Erythroblast (primary cell): ENCODE measurements around the gene LMLN.

Source experiments
- DNase-seq, 2 experiments: peaks; one replicate each; lab custom pipeline; 2025; lab: John Stamatoyannopoulos, UW
- GATA1 ChIP-seq: IDR thresholded peaks from 2 replicates; pipeline ENCODE4 v1.6.1; 2011; ENCODE audit warnings: low read depth, mild to moderate bottlenecking, control low read depth, low read length, moderate library complexity
- POLR2A ChIP-seq: IDR thresholded peaks from 2 replicates; pipeline ENCODE4 v1.6.1; 2011; ENCODE audit warnings: mild to moderate bottlenecking, low read length

The LMLN gene

GRCh38 chr3:197961582-197961945 lies 1.5 kb downstream of the LMLN start:
- no peak for DNase-seq
- TF ChIP-seq GATA1 (no peak), POLR2A (no peak)

DNA sequence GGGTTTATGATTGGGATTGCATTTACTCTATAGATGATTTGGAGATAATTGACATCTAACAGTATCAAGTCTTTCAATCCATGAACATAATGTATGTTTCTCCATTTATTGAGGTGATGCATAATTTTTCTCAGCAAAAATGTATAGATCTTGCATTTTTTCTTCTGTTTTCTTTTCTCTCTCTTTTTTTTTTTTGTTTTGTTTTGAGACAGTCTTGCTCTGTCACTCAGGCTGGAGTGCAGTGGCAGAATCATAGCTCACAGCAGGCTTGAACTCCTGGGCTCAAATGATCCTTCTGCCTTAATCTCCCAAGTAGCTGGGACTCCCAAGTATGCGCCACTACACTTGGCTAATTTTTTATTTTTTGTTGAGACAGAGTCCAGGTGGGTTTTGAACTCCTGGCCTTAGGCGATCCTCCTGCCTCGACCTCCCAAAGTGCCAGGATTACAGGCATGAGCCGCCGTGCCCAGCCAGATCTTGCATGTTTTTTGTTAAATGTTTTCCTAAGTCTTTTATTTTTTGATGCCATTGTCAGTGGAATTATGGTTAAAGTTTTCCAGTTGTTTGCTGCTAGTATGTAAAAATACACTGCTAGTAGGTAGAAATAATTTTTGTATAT lies 3.1 kb downstream of the LMLN start:
- TF ChIP-seq GATA1, result no peak
- no peak for TF ChIP-seq POLR2A
- no peak for DNase-seq

DNA sequence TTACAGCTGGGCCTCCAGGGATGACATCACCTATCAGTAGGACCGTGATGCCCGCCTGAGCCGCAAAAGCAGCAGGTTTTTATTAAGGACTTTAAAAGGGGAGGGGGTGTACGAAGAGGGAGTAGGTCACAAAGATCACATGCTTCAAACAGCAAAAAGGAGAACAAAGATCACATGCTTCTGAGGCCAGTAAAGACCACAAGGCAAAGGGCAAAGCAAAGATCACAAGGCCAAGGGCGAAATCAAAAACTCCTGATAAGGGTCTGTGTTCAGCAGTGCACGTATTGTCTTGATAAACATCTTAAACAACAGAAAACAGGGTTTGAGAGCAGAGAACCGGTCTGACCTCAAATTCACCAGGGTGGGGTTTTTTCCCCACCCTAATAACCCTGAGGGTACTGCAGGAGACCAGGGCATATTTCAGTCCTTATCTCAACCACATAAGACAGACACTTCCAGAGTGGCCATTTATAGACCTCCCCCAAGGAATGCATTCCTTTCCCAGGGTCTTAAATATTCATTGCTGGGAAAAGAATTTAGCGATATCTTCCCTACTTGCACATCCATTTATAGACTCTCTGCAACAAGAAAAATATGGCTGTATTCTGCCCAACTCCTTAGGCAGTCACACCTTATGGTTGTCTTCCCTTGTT lies 7.4 kb downstream of the LMLN start:
- DNase-seq, result peak; percentile 21 to 41

DNA sequence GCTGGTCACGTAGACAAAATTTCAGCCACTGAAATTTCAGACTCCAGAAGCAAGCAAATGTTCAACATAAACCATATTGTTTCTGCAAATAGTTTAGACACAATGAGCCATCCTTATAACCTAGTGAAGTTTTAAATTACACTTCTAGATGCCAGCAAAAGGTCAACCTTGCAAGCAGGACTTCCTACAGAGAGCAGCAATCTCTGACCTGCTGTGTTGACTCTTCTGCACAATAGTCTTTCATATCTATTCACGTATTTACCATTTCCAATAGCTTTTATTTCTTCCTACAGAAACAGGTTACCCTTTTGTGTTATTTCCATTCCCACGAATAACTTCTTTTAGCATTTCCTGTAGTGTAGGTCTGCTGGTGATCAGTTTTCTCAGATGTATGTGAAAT lies 10.6 kb downstream of the LMLN start:
- TF ChIP-seq GATA1, result no peak
- no peak for TF ChIP-seq POLR2A
- no peak for DNase-seq

GRCh38 chr3:197974016-197974415 lies 14.0 kb downstream of the LMLN start:
- DNase-seq, result no peak
- no peak for TF ChIP-seq GATA1
- TF ChIP-seq POLR2A, result no peak

- no peak for DNase-seq
- TF ChIP-seq GATA1, result no peak
- no peak for TF ChIP-seq POLR2A
These were observed 15.3 kb downstream of the LMLN start for GRCh38 chr3:197975311-197975710.

DNA sequence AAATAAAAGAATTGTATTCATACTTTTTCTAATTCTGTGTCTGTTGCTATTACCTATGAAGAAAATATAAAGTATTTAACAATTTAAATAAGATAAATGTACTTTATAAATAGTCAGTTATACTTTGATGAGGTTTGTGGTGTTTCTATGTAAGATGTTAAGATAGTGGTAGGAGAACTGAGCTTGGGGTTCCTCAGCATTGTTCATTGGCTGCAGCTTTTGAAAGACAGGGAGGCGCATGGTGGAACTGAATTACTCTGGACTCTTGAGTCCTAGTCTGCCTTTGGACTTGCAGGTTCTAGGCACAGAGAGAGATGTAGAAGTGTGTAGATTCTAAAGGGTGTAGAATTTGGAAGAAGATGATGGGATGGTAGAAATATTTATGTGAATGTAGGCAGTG lies 23.1 kb downstream of the LMLN start:
- DNase-seq, result no peak
- TF ChIP-seq POLR2A, result no peak
- no peak for TF ChIP-seq GATA1

- TF ChIP-seq GATA1 (no peak), POLR2A (no peak)
- DNase-seq, result no peak
These were observed 29.6 kb downstream of the LMLN start for GRCh38 chr3:197989651-197990050.

DNA sequence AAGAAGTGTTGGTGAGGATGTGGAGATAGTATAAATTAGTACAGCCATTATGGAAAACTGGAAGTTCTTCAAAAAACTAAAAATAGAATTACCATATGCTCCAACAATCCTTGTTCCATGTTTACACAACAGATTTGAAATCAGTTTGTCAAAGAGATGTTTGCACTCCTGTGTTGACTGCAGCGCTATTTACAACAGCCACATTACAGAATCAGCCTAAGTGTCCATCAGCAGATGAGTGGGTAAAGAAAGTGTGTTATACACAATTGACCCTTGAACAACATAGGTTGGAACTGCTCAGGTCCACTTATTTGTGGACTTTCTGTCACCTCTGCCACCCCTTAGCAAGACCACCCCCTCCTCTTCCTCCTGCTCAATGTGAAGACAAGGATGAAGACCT lies 34.7 kb downstream of the LMLN start:
- DNase-seq, result no peak
- TF ChIP-seq GATA1 (no peak), POLR2A (no peak)

- TF ChIP-seq GATA1, result no peak
- TF ChIP-seq POLR2A, result no peak
- no peak for DNase-seq
These were observed 36.8 kb downstream of the LMLN start for GRCh38 chr3:197996855-197997254.

- TF ChIP-seq POLR2A (no peak), GATA1 (no peak)
- DNase-seq, result no peak
These were observed 37.9 kb downstream of the LMLN start for GRCh38 chr3:197997936-197998335.

DNA sequence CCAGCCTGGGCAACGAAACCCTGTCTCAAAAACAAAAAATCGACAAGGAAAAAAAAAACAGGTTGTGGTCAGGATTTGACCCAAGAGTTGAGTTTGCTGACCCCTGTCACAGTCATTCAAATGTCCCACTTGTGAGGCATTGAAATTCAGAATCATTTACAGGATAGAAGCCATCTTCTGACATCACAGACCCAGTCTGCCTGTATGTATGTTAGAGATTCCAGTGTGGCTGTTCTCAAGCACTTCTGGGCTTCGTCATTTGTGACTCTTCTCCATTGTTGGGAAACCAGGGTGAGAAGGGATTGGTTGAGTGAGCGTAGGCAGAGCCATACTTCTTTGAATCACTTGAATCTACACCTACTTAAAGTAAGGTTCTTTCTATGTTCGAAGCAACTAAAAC lies 57.1 kb downstream of the LMLN start:
- no peak for DNase-seq
- no peak for TF ChIP-seq GATA1

GRCh38 chr3:198018416-198018815 lies 58.4 kb downstream of the LMLN start:
- no peak for DNase-seq
- TF ChIP-seq GATA1 (no peak), POLR2A (no peak)

DNA sequence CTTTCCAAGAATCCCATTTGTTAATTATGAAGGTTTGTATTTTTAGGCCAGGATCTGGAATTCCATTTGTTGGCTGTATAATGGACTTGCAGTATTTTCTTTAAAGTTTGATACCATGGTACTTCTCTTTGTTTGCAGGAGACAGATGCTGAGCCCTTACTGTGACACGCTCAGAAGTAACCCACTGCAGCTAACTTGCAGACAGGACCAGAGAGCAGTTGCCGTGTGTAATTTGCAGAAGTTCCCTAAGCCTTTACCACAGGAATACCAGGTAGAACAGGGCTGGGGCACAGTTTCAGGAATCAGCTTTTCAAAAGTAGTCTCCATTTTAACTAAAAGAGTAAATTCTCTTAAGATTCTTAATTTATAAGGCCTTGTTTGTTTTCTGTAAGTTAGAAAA lies 59.1 kb downstream of the LMLN start:
- DNase-seq, result no peak
- no peak for TF ChIP-seq GATA1
- TF ChIP-seq POLR2A, result no peak

DNA sequence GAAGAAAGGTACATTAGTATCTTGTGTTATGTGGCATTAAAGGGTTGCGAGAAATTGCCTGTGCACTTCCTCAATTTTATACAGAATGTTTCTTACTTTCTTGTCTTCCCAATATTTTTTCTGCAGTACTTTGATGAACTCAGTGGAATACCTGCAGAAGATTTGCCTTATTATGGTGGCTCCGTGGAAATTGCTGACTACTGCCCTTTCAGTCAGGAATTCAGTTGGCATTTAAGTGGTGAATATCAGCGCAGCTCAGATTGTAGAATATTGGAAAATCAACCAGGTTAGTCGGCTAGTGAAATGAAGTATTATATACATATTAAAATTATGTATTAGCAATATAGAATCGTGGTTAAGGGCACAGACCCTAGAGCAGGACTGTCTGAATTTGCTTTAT lies 61.3 kb downstream of the LMLN start:
- TF ChIP-seq GATA1 (no peak), POLR2A (no peak)
- DNase-seq, result no peak

DNA sequence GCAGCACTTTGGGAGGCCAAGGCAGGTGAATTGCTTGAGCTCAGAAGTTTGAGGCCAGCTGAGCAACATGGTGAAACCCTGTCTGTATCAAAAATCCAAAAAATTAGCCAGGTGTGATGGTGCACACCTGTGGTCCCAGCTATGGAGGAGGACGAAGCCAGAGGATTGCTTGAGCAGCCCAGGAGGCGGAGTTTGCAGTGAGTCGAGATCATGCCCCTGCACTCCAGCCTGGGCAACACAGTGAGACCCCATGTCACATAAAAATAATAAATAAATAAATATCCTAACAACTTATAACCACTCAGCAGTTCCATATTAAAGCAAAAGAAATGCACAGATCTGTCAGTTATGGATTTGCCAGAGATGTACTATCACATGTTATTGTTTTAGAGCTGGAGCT lies 62.6 kb downstream of the LMLN start:
- TF ChIP-seq POLR2A (no peak), GATA1 (no peak)

More for the DNA sequence above, 62.6 kb downstream of the LMLN start:
- DNase-seq, result no peak
